ENCODE results near the gene STIM1. TPM values are rescaled to one million over a fixed set of nuclear protein-coding genes. Genes with fewer than 3 reads are reported as not detected.
A peak's percentile ranks its signal among the peaks of the same experiment; 100 is the strongest.

The STIM1 gene
- polyA plus RNA-seq, 1 donor, result 24.9 TPM

DNA sequence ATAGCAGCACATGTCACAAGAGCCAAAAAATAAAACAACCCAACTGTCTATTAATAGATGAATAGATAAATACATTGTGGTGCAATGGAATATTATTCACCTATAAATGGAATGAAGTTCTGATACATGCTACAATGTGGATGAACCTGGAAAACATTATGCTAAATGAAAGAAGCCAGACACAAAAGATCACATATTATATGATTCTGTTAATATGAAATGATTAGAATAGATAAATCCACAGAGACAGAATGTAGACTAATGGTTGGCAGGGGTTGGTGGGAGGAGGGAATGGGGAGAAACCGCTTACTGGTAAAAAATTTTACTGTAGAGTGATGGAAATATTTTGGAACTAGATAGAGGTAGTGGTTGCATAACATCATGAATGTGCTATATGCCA, 206.2 kb downstream of the STIM1 start:
- WGBS (ENCODE audit: insufficient coverage, low lambda C conversion rate), result 100% methylated on average over 1 of the region's 1 CpG
- Histone ChIP-seq H3K4me1 (ENCODE audit: control insufficient read depth, insufficient read depth, low read length) (no peaks in the 10 kb centered on the region), H3K9me3 (ENCODE audit: control insufficient read depth, low read depth, low read length) (no peaks in the 10 kb centered on the region), H3K27ac (ENCODE audit: low read length) (no peak overlapping the region), H3K4me3 (ENCODE audit: low read length) (no peak overlapping the region), H3K36me3 (ENCODE audit: control insufficient read depth, insufficient read depth, low read length) (peaks cover 11% of the 10 kb centered on the region), H3K27me3 (ENCODE audit: control insufficient read depth, insufficient read depth, low read length) (no peaks in the 10 kb centered on the region)
- no peak for DNase-seq

DNA sequence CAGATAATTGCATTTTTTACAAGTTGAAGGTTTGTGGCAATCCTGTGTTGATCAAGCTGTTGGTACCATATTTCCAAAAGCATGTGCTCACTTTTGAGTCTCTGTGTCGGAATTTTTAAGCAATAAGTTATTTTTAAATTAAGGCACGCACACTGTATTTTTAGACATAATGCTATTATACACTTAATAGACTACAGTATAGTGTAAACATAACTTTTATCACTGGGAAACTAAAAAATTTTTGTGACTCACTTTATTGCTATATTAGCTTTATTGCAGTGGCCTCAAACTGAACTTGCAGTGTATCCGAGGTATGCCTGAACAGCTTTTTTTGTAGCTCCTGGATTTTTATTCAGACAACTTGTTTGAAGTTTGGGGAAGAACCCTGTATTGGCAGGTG, 207.9 kb downstream of the STIM1 start:
- DNase-seq, result no peak
- Histone ChIP-seq H3K27me3 (ENCODE audit: control insufficient read depth, insufficient read depth, low read length) (no peaks in the 10 kb centered on the region), H3K4me3 (ENCODE audit: low read length) (no peak overlapping the region), H3K36me3 (ENCODE audit: control insufficient read depth, insufficient read depth, low read length) (peaks cover 11% of the 10 kb centered on the region), H3K27ac (ENCODE audit: low read length) (no peak overlapping the region), H3K4me1 (ENCODE audit: control insufficient read depth, insufficient read depth, low read length) (no peaks in the 10 kb centered on the region), H3K9me3 (ENCODE audit: control insufficient read depth, low read depth, low read length) (no peaks in the 10 kb centered on the region)
- 76% methylated on average over 2 of the region's 3 CpGs for WGBS (ENCODE audit: insufficient coverage, low lambda C conversion rate)

DNA sequence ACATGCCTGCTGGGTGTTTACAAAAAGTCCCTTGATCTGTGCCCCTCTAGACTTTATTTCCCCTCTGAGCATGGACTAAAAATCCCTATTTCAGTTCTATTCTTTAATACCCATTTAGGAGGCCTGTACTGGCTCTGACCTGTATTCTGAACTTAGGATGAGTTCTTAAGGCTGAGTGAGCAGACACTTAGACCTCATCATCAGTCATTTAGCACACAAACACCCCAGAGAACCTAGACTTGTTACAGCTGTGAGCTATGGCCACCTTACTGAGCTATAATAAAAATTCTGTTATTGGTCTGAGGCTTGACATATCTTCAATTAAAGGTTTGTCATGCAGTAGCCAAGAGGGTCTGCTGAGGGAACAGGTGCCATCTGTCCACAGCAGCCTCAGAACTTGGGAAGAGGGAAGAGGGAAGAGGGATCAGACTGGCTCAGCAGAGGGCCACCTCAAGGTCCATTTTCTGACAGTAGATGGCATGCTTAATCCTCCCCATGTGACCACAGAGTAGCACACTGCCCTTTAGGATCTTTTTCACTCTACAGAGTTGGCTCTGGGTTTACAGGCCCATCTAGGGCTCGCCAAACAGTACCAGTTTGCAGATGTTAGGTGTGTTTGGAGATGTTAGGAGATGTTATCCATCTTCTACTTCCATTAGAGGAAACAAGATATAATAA, 209.0 kb downstream of the STIM1 start:
- H3K27ac ChIP-seq (ENCODE audit: low read length), result no peak overlapping the region

DNA sequence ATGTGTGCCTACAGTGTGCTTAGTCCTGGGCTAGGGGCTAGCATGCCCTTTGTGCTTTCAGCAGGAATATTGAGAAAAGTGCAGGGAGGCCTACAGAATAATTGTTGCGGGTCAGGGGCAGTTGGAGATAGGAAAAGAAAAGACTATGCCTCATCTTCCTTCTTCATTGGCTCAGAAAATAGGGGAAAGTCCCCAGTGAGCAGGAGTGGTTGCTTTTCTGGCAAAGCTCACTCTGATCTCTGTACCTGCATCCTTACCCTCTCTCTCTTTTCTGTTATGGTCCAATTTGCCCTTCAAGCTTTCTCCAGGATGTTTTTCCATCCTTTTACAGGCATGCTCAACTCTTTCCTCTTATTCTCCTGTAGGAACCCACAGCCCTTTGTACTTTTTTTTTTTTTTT, 209.6 kb downstream of the STIM1 start:
- Histone ChIP-seq H3K36me3 (ENCODE audit: control insufficient read depth, insufficient read depth, low read length) (no peaks in the 10 kb centered on the region), H3K4me1 (ENCODE audit: control insufficient read depth, insufficient read depth, low read length) (no peaks in the 10 kb centered on the region), H3K9me3 (ENCODE audit: control insufficient read depth, low read depth, low read length) (no peaks in the 10 kb centered on the region), H3K27ac (ENCODE audit: low read length) (no peak overlapping the region), H3K27me3 (ENCODE audit: control insufficient read depth, insufficient read depth, low read length) (no peaks in the 10 kb centered on the region), H3K4me3 (ENCODE audit: low read length) (no peak overlapping the region)
- no peak for DNase-seq
- WGBS (ENCODE audit: insufficient coverage, low lambda C conversion rate), result no CpG with 5 or more reads among the region's 1 CpG

More for the DNA sequence above, 209.0 kb downstream of the STIM1 start:
- H3K4me1 ChIP-seq (ENCODE audit: control insufficient read depth, insufficient read depth, low read length), result no peaks in the 10 kb centered on the region
- H3K9me3 ChIP-seq (ENCODE audit: control insufficient read depth, low read depth, low read length), result no peaks in the 10 kb centered on the region
- H3K27me3 ChIP-seq (ENCODE audit: control insufficient read depth, insufficient read depth, low read length), result no peaks in the 10 kb centered on the region
- H3K36me3 ChIP-seq (ENCODE audit: control insufficient read depth, insufficient read depth, low read length), result peaks cover 6% of the 10 kb centered on the region
- no peak overlapping the region for H3K4me3 ChIP-seq (ENCODE audit: low read length)
- no peak for DNase-seq
- no CpG with 5 or more reads among the region's 1 CpG for WGBS (ENCODE audit: insufficient coverage, low lambda C conversion rate)

DNA sequence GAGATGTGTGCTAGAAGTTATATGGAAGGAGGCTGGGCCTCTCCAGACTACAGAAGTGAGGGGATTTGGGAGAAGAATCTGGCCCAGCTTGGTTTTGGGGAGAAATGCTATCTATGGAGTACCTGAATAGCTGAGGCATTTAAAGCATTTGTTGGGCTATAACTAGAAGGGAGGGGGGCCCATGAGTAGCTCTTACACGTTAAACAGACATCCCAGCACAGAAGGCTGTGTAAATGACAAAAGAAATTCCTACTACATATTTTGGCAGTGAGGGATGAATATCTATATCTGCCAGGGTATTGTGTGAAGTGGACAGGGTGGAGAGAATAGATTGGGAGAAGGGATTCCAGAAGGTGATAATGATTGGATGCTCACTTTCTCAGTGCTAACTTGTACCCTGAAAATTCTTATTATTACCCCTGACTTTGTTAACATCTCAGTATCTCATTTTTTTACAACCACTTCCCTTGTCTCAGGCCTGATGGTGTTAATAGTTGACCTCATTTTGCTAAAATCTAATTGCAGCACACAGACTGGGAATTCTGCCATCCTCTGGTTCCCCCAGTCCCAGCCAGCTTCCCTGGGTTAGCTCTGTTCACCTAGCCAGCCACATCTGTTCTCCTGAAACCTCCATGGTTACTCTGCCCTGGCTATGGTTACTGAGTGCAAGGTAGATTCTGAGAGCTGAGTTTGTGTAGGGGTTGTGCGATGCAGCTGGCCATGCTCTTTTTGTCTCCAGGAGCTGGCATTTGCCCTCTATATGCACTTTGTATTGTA, 210.3 kb downstream of the STIM1 start:
- H3K4me3 ChIP-seq (ENCODE audit: low read length), result no peak overlapping the region
- H3K4me1 ChIP-seq (ENCODE audit: control insufficient read depth, insufficient read depth, low read length), result no peaks in the 10 kb centered on the region
- H3K9me3 ChIP-seq (ENCODE audit: control insufficient read depth, low read depth, low read length), result no peaks in the 10 kb centered on the region
- no CpG with 5 or more reads among the region's 2 CpGs for WGBS (ENCODE audit: insufficient coverage, low lambda C conversion rate)
- H3K36me3 ChIP-seq (ENCODE audit: control insufficient read depth, insufficient read depth, low read length), result no peaks in the 10 kb centered on the region
- no peak for DNase-seq
- H3K27me3 ChIP-seq (ENCODE audit: control insufficient read depth, insufficient read depth, low read length), result no peaks in the 10 kb centered on the region
- H3K27ac ChIP-seq (ENCODE audit: low read length), result no peak overlapping the region

DNA sequence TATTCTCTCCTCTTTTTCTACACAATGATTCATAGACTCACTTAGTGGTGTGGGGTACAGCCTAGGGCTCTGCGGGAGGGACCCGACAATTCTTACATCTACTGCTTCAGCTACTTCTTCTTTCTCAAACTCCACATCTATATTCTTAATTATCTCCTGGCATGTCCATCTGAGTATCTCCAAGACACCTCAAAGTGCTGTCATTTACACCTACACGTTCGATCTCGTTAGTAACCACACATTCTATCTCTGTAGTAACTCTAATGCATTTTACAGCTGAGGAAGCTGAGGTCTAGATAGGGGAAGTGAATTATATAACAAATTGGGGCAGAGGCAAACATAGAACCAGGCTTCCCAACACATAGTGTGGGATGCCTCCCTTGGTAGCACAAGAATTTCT, 211.4 kb downstream of the STIM1 start:
- Histone ChIP-seq H3K27ac (ENCODE audit: low read length) (no peak overlapping the region), H3K4me3 (ENCODE audit: low read length) (no peak overlapping the region), H3K36me3 (ENCODE audit: control insufficient read depth, insufficient read depth, low read length) (no peaks in the 10 kb centered on the region), H3K9me3 (ENCODE audit: control insufficient read depth, low read depth, low read length) (no peaks in the 10 kb centered on the region), H3K4me1 (ENCODE audit: control insufficient read depth, insufficient read depth, low read length) (no peaks in the 10 kb centered on the region), H3K27me3 (ENCODE audit: control insufficient read depth, insufficient read depth, low read length) (no peaks in the 10 kb centered on the region)
- WGBS (ENCODE audit: insufficient coverage, low lambda C conversion rate), result no CpG with 5 or more reads among the region's 5 CpGs
- no peak for DNase-seq

DNA sequence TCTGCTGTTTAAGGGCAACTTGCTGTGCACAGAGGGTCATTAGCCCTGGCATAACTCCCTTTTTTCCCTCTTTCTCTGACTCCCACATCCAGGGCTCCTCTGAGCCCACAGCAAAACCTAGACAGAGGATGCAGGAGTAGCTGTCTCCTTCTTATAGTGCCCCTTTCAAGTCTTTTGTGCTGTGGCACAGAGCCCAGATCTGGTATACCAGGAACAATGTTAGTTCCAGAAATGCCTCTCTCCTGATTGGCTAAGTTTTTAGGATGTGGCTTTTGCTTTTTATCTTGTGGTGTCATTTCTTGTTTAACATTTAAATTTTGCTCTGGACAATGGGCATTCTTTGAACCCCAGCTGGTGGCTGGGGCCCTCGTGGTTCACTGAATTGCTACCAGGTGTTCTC, 213.5 kb downstream of the STIM1 start:
- no CpG with 5 or more reads among the region's 1 CpG for WGBS (ENCODE audit: insufficient coverage, low lambda C conversion rate)

DNA sequence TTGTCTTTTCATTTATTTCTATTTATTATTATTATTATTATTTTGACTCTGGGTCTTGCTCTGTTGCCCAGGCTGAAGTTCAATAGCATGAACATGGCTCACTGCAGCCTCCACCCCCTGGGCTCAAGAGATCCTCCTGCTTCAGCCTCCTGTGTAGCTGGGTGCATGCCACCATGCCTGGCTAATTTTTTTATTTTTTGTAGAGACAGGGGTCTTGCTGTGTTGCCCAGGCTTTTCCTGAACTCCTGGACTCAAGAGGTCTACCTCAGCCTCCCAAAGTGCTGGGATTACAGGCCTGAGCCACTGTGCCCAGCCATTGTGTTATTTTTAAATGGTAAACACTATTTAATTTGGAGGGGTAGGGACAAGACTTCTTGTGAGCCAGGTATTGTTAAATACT, 215.9 kb downstream of the STIM1 start:
- no peak for DNase-seq
- no peaks in the 10 kb centered on the region for H3K27me3 ChIP-seq (ENCODE audit: control insufficient read depth, insufficient read depth, low read length)
- H3K36me3 ChIP-seq (ENCODE audit: control insufficient read depth, insufficient read depth, low read length), result peaks cover 4% of the 10 kb centered on the region
- H3K4me1 ChIP-seq (ENCODE audit: control insufficient read depth, insufficient read depth, low read length), result no peaks in the 10 kb centered on the region
- no peak overlapping the region for H3K27ac ChIP-seq (ENCODE audit: low read length)
- no peaks in the 10 kb centered on the region for H3K9me3 ChIP-seq (ENCODE audit: control insufficient read depth, low read depth, low read length)
- H3K4me3 ChIP-seq (ENCODE audit: low read length), result no peak overlapping the region

More for the DNA sequence above, 213.5 kb downstream of the STIM1 start:
- Histone ChIP-seq H3K4me1 (ENCODE audit: control insufficient read depth, insufficient read depth, low read length) (no peaks in the 10 kb centered on the region), H3K27me3 (ENCODE audit: control insufficient read depth, insufficient read depth, low read length) (no peaks in the 10 kb centered on the region), H3K27ac (ENCODE audit: low read length) (no peak overlapping the region), H3K36me3 (ENCODE audit: control insufficient read depth, insufficient read depth, low read length) (peaks cover 4% of the 10 kb centered on the region), H3K4me3 (ENCODE audit: low read length) (no peak overlapping the region), H3K9me3 (ENCODE audit: control insufficient read depth, low read depth, low read length) (no peaks in the 10 kb centered on the region)
- no peak for DNase-seq

DNA sequence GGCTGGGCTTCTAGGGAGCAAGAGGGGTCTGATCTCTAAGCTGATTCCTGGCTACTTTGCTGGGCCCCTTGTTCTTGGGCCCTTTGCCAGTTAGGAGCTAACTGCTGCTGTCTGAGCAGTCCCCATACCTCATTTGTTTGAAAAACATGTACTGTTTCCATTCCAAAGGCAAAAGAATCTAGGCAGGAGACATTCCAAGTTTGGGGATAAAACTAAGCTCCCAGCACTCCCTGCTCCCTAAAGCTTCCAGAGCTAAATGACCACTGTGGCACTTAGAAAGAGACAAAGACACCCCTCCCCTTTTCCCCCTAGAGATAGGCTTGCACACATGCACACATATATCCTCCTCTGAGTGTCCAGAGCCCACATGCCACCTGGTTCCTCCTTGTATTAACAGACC, 216.4 kb downstream of the STIM1 start:
- DNase-seq, result peak in 1 of 2 donors; percentile 14
- Histone ChIP-seq H3K27ac (ENCODE audit: low read length) (no peak overlapping the region), H3K4me3 (ENCODE audit: low read length) (no peak overlapping the region), H3K9me3 (ENCODE audit: control insufficient read depth, low read depth, low read length) (no peaks in the 10 kb centered on the region), H3K27me3 (ENCODE audit: control insufficient read depth, insufficient read depth, low read length) (no peaks in the 10 kb centered on the region), H3K4me1 (ENCODE audit: control insufficient read depth, insufficient read depth, low read length) (no peaks in the 10 kb centered on the region), H3K36me3 (ENCODE audit: control insufficient read depth, insufficient read depth, low read length) (peaks cover 4% of the 10 kb centered on the region)

DNA sequence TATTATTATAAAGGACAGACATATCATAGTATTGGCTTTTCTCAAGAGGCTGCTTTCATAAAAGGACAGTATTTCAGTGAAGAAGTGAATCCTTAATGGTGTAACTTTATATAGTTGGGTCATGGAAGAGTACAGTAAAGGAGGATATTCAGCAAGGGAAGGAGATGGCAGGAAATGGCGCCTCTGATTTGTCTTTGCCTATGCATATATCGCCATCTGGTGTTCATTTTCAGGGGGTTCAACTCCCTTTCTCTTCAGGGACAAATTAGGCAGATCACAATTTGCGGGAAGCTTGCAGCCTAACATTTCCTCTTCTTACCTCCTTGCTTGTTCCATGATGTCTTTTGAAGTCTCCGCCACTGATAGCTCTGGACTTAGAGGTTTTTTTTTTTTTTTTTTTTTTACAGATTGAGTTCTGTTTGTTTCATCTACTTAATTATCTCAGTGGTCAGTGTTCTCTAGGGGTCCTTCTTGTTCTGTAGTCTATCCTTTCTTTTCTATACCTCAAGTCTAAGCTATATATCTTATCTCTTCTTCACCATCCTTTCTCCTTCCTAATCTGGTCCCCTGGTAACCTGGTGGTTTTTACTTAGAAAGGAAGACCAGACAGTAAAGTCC, 217.3 kb downstream of the STIM1 start:
- no peaks in the 10 kb centered on the region for H3K9me3 ChIP-seq (ENCODE audit: control insufficient read depth, low read depth, low read length)
- no peak overlapping the region for H3K27ac ChIP-seq (ENCODE audit: low read length)
- H3K27me3 ChIP-seq (ENCODE audit: control insufficient read depth, insufficient read depth, low read length), result no peaks in the 10 kb centered on the region
- DNase-seq, result peak; percentile 61 to 63
- no peaks in the 10 kb centered on the region for H3K4me1 ChIP-seq (ENCODE audit: control insufficient read depth, insufficient read depth, low read length)
- WGBS (ENCODE audit: insufficient coverage, low lambda C conversion rate), result no CpG with 5 or more reads among the region's 4 CpGs
- H3K4me3 ChIP-seq (ENCODE audit: low read length), result no peak overlapping the region
- peaks cover 4% of the 10 kb centered on the region for H3K36me3 ChIP-seq (ENCODE audit: control insufficient read depth, insufficient read depth, low read length)
